AG09309 (cell line): ENCODE data around the gene ZNF654.
A peak's percentile ranks its signal among the peaks of the same experiment; 100 is the strongest.

ENCODE experiments used
- DNase-seq: peaks from one replicate; pipeline ENCODE4 v3.0.0-alpha.2; 2010; ENCODE audit warnings: low read depth
- H3K4me3 ChIP-seq: 2 replicates; pipeline ENCODE4 v1.5.1; 2011; ENCODE audit warnings: mild to moderate bottlenecking, low read depth, low read length, moderate library complexity; ENCODE audit not compliant: control insufficient read depth
- CTCF ChIP-seq: IDR thresholded peaks from 2 replicates; pipeline ENCODE4 v1.5.1; 2011; ENCODE audit warnings: mild to moderate bottlenecking, low read depth, low read length, inconsistent platforms; ENCODE audit not compliant: insufficient read depth, control insufficient read depth; ENCODE audit errors: missing control alignments

ZNF654 gene

GRCh38 chr3:88147261-88147660, 88.2 kb downstream of the ZNF654 start:
- H3K4me3 ChIP-seq: no peak overlapping the region
- no peak for DNase-seq
- TF ChIP-seq CTCF: no peak

GRCh38 chr3:88148651-88149050, 89.6 kb downstream of the ZNF654 start:
- no peak for DNase-seq
- H3K4me3 ChIP-seq: peak overlapping the region; percentile 99
- TF ChIP-seq CTCF: no peak

- DNase-seq: no peak
- TF ChIP-seq CTCF: no peak
- peak overlapping the region; percentile 99 for H3K4me3 ChIP-seq
Measured at GRCh38 chr3:88149101-88149508, 90.0 kb downstream of the ZNF654 start.

- TF ChIP-seq CTCF: peak; percentile 1
- H3K4me3 ChIP-seq: peak within 1 kb of the TSS; percentile 99
- DNase-seq: peak; percentile 63
Measured at GRCh38 chr3:88149509-88150362, 90.7 kb downstream of the ZNF654 start, which contains the start of gene C3orf38. TSS of gene C3orf38 (plus strand) at chr3:88149959. CDS start at chr3:88150053, 94 bp downstream.

- H3K4me3 ChIP-seq: peak overlapping the region; percentile 99
- no peak for DNase-seq
- TF ChIP-seq CTCF: no peak
Measured at GRCh38 chr3:88150371-88150770, 91.3 kb downstream of the ZNF654 start.

GRCh38 chr3:88150806-88151205, 91.8 kb downstream of the ZNF654 start:
- TF ChIP-seq CTCF: no peak
- H3K4me3 ChIP-seq: peak overlapping the region; percentile 99
- DNase-seq: no peak
